ENCODE measurements around the gene CARMIL1.
"Not testable (repeated sequence)": the region's sequence is repeated elsewhere in the genome, so short reads cannot be mapped to it uniquely, and the experiment has no call there.

The CARMIL1 gene

DNA sequence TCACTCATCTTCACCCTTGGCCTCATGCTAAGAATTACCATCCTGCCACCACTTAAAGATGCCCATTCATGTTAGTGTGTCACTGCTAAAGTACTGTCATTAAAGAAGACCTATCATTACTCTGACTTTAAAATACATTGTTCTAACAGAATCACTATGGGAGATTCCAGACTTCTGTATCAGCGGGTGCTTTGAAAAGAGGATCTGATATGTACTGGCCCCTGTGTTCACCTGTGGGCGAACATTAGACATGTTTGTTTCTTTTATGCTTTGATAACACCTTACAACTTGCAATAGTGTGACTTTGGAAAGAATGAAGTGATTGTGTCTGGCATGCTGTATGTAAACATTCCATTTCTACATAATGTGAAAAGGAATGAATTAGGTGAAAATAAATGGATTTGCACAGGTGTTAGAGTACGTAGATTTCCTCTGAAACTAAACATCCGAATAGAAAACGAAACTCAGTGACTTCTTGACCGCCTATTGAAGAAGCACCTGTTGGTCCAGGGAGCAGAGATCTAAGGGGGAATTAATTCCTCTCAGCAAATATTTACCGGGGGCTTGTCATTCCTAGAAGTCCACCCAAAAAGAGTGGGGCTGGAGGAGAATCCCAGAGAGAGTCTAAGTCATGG is 132.3 kb downstream of the CARMIL1 start:
- no peak for DNase-seq (ENCODE audit: low read depth)

DNA sequence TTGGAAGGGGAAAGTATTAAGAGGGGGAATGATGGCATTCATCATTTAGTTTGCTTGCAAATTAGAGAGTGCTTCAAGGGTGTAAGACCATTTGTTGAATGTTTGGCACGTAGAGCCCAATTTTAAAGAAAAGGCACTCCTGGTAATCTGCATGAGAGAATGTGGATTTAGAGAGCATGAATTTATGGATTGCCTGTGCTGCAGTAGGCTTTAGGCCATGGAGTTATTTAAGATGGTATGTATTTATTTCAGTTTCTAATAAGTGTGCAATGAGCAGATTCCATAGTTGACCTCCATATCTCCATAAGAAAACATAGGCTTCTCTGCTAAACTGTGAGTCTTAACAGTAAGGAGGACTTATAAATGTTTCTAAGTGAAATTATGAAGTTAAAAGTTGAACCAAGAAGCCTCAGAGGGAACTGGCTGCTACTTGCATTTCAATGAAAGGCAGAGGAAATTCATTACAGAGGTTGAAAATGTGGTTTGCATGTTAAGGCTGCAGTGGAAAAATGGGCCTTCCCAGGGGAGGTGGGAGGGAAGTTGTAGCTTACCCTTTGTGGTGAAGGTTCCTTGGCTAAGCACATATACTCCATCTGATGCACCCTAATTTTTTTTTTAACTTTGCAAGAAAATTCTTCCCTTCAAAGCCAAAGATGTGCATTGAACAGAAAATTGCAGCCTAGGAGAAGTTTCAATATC is 134.2 kb downstream of the CARMIL1 start:
- no peak for DNase-seq (ENCODE audit: low read depth)

- DNase-seq (ENCODE audit: low read depth): no peak
Observed at GRCh38 chr6:25414168-25414567, 135.0 kb downstream of the CARMIL1 start.

DNA sequence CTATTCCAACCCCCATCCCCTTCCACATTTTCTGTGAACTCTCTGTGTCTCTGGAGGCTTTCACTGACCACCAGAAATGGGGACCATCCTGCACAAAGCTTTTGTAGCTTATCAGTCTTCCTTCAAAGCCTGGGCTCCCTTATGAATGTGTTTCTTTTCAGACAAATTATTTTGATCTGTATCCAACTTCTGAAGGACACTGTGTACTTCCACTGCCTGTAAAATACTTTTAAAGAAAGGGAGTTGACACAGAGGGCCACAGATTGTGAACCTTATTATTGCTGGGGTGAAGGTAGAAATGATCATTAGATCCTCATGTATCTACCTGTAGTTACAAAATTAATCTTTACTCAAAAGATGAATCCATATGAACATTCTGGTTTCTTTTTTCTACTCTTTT is 135.6 kb downstream of the CARMIL1 start:
- DNase-seq (ENCODE audit: low read depth): no peak

DNA sequence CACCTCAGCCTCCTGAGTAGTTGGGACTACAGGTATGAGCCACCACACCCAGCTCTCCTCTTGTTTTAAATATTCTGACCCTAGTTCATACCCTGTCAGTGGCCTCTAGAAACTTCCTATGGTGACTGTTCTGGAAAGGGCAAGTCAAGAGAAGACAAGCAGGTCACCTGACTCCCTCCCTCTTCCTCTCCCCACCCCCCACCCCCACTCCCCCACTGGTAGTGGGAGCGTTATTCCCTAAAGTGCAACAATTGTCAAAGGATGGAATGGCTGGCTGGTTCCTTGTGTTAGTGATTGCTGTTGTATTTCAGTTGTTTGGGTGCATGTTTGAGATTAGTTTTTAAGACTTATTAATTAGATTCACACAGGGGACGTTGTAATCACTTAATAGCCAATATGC is 136.1 kb downstream of the CARMIL1 start:
- no peak for DNase-seq (ENCODE audit: low read depth)

GRCh38 chr6:25415701-25416100 is 136.5 kb downstream of the CARMIL1 start:
- no peak for DNase-seq (ENCODE audit: low read depth)

GRCh38 chr6:25417046-25417605 is 138.0 kb downstream of the CARMIL1 start:
- no peak for DNase-seq (ENCODE audit: low read depth)

DNA sequence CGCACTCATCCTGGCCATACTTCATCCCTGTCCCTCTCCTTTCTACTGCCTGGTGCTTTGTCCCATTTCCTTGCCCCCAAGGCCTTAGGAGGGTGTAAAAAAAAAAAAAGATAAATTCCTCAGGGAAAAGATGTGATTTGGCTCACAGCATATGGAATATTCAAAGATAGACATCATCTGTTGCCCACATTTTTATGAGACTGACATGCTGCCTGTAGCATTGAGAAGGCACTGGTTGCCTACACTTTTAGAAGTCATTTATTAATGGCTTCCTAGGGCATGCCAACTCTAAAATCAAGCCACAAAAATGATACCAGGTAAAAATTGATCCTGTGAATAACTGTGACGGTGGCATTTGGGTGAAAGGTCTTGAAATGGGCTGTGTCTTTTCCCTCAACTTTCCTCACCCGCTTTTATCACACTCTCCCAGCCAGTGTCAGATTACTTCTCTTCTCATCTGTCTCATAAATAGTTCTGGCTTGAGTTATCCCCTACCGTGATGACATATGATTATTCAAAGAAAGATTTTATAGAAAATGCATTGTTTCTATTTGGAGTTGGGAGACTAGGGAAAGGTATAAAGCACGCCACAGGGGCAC is 139.4 kb downstream of the CARMIL1 start:
- DNase-seq (ENCODE audit: low read depth): no peak

- DNase-seq (ENCODE audit: low read depth): no peak
Observed at GRCh38 chr6:25419879-25420278, 140.7 kb downstream of the CARMIL1 start.

GRCh38 chr6:25423358-25423757 is 144.2 kb downstream of the CARMIL1 start:
- DNase-seq (ENCODE audit: low read depth): no peak

DNA sequence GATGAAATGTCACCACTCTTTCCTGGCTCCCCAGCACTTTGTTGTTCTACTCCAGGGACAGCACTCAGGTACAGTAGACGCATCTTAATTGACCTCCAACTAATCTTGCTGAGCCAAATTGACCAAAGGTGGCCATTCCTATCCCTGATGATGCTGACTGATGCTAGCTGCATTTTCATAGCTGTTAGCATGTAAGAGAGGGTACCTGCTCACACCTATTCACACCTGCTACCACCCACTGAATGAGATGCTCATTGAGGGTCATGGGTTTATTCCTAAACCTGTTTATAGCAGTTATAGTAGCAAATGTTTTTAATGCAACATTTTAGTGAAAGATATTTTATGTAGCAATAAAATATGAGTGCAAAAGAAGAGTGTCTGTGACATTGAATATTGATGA is 145.1 kb downstream of the CARMIL1 start:
- DNase-seq (ENCODE audit: low read depth): no peak

DNA sequence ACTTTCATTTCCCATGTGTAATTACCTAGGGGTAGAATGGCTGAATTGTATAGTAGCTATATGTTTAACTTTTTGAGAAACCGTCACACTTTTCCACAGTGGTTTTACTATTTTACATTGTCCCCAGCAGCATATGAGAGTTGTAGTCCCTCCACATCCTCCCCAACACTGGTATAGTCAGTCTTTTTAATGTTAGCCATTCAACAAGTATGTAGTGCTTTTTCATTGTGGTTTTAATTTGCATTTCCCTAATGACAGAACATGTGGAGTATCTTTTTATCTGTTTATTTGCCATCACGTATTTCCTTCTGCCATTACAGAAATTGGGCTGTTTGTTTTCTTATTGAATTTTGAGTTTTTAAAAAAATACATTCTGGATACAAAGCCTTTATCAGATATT is 148.4 kb downstream of the CARMIL1 start:
- no peak for DNase-seq (ENCODE audit: low read depth)

DNA sequence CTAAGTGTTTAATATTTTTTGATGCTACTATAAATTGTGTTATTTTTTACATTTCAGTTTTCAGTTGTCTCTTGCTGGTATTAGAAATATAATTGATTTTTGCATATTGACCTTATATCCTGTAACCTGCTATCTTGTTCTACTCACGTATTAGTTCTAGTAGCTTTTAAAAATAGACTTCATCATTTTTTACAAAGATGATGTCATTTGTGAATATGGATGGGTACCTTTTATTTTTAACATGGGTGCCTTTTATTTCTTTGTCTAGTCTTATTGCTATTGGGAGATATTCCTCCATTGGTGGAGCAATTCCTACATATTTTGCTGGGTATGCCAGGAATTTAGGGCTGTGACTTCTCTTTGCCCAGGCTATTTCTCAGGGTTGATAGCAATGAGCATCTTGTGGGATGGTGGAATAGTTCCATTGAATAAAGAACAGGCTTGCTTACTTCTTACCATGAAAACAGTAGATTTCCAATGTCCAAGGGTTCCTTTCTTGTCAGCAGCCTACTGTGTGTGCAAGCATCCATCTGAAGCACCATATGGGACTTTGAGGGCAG is 149.7 kb downstream of the CARMIL1 start:
- no peak for DNase-seq (ENCODE audit: low read depth)

DNA sequence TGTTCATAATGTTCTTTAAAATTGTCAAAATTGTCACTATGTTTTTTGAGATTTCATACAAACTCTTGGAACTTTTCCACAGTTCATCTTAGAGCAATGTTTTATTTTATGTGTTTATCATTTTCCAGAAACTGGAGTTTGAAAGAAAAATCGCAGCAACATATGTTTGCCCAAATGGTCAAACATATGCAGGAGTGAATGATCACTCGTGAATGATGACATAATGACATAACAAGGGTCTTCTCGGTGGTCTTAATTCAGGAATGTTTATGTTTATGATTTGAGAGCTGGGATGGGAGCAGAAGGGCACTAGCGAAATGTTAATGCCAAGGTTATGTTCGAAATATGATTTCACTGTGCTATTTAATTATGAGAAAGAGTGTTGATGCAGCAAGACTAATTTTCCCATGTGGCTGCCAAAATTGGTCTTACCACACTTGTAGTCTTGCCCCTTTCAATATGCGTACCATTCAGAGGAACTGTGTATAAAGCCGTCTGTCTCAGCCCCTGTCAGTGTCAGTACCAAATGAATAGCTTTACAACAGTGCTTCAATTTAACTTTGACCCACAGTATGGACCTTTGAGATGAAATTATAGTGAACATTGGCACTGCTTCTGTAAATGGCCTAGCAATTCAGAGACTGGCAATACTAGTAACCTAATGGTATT is 152.3 kb downstream of the CARMIL1 start:
- no peak for DNase-seq (ENCODE audit: low read depth)

GRCh38 chr6:25431975-25432307 is 152.8 kb downstream of the CARMIL1 start:
- DNase-seq (ENCODE audit: low read depth): no peak

- DNase-seq (ENCODE audit: low read depth): no peak
Observed at GRCh38 chr6:25434921-25435320, 155.7 kb downstream of the CARMIL1 start.

DNA sequence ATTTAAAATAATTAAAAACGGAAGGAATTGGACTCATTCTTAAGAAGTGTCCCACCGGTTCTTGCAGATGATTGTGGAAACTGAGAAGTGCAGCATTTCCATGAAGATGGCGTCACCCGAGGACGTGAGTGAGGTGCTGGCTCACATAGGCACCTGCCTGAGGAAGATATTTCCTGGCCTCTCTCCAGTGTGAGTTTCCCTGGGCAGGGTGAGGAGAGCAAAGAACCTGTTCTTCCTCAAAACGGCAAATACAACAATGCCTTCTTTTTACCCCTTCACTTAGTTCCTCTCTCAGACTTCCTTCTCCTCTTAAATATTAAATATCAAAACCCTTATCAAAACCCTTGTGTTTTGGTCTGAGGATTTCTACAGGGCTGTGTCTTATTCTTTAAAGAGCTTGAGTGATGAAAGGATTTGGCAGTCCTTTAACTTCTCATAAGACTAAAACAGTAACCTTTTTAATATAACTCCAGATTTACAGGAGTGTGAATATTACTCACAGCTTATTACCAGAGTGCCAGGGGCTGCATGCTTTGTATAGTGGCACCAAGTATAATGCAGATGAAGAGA is 156.3 kb downstream of the CARMIL1 start:
- no peak for DNase-seq (ENCODE audit: low read depth)

- DNase-seq (ENCODE audit: low read depth): no peak
Observed at GRCh38 chr6:25436760-25437159, 157.6 kb downstream of the CARMIL1 start.

DNA sequence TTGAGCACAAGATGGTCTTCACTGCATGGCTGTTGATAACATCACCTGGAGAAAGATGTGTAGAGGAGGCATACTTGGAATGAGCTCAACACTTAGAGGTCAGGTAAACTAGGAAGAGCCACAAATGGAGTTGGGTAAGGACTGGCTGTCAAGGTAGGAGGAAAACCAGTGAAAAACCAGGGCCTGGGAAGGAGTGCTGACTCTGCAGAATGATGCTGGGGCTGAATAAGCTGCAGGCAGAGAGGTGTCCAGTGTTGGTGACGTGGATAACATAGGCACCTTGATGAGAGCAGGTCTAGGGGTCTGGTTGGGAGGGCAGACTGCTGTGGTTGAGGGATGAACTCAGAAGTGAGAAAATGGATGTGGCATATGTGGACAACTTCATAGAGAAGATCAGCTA is 160.2 kb downstream of the CARMIL1 start:
- DNase-seq (ENCODE audit: low read depth): no peak

- DNase-seq (ENCODE audit: low read depth): no peak
Observed at GRCh38 chr6:25441663-25442270, 162.6 kb downstream of the CARMIL1 start.

DNA sequence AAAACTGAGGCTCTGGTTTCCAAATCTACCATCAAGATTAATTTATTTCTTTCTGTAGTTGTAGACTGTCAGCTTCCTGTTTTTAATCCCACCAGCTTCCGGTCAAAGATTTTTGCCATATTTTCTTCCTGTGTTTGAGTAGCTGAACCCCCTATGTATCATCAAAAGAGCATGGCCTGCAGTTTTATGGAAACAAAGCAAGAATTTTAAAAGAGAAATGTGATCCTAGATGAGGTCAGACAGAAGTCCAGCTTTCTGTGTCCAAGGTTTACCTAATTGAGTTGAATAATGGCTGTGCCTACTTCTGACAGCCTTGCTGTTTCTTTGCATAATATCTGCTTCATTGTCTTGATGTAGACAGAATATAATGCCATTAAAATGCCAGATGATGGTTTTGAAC is 163.7 kb downstream of the CARMIL1 start:
- no peak for DNase-seq (ENCODE audit: low read depth)

DNA sequence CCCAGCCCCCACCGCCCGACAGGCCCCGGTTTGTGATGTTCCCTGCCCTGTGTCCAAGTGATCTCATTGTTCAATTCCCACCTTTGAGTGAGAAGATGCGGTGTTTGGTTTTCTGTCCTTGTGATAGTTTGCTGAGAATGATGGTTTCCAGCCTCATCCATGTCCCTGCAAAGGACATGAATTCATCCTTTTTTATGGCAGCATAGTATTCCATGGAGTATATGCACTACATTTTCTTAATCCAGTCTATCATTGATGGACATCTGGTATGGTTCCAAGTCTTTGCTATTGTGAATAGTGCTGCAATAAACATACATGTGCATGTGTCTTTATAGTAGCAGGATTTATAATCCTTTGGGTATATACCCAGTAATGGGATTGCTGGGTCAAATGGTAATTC is 165.3 kb downstream of the CARMIL1 start:
- DNase-seq (ENCODE audit: low read depth): not testable (repeated sequence)
